D721Med (cell line): ENCODE data around the gene ADCY7.

Experiments
- DNase-seq: peaks from one replicate; pipeline ENCODE4 v3.0.0; 2011; ENCODE audit warnings: low spot score; ENCODE audit not compliant: insufficient read length
- FAIRE-seq: peaks from 2 replicates; lab custom pipeline; 2011; peaks lifted over from hg19 to GRCh38; lab: Jason Lieb, UNC
- TF ChIP-seq, protein P1 (sequence below): IDR thresholded peaks from 2 replicates; pipeline ENCODE4 v1.5.1; 2012; ENCODE audit warnings: mild to moderate bottlenecking, control low read depth; ENCODE audit not compliant: insufficient read depth; ENCODE audit errors: missing control alignments

Gene ADCY7

DNA sequence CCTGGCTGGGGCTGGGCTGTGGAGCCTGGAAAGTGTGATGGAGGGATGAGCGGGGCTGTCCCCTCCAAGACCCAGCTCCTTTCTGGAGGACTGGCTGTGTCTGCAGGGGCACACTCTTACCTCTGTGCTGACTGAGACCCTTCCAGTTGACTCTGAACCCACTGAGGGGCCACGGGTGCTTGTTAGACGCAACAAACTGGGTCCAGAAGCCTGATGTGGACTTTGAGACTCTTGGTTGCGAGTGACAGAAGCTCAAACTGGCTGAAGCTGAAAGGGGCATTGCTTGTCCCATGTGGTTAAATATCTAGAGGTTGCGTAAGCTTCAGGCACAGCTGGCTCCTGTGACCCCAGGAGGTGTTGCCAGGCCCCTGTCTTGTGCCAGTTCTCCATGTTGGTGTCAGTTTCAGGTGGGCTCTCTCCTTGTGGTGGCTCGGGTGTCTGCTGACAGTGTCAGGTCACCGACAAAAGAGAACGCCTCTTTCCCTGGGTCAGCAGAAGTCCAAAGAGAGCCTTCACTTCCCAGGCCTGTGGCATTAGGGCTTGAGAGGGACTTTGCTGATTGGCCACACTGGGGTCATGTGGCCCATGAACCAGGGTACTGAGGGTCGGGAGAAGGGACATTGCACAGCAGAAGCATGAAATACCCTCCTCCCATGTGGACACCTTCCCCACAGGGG lies 16.7 kb downstream of the ADCY7 start:
- TF ChIP-seq, protein P1, sequence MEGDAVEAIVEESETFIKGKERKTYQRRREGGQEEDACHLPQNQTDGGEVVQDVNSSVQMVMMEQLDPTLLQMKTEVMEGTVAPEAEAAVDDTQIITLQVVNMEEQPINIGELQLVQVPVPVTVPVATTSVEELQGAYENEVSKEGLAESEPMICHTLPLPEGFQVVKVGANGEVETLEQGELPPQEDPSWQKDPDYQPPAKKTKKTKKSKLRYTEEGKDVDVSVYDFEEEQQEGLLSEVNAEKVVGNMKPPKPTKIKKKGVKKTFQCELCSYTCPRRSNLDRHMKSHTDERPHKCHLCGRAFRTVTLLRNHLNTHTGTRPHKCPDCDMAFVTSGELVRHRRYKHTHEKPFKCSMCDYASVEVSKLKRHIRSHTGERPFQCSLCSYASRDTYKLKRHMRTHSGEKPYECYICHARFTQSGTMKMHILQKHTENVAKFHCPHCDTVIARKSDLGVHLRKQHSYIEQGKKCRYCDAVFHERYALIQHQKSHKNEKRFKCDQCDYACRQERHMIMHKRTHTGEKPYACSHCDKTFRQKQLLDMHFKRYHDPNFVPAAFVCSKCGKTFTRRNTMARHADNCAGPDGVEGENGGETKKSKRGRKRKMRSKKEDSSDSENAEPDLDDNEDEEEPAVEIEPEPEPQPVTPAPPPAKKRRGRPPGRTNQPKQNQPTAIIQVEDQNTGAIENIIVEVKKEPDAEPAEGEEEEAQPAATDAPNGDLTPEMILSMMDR: no peak
- FAIRE-seq (no peak), DNase-seq (no peak)

DNA sequence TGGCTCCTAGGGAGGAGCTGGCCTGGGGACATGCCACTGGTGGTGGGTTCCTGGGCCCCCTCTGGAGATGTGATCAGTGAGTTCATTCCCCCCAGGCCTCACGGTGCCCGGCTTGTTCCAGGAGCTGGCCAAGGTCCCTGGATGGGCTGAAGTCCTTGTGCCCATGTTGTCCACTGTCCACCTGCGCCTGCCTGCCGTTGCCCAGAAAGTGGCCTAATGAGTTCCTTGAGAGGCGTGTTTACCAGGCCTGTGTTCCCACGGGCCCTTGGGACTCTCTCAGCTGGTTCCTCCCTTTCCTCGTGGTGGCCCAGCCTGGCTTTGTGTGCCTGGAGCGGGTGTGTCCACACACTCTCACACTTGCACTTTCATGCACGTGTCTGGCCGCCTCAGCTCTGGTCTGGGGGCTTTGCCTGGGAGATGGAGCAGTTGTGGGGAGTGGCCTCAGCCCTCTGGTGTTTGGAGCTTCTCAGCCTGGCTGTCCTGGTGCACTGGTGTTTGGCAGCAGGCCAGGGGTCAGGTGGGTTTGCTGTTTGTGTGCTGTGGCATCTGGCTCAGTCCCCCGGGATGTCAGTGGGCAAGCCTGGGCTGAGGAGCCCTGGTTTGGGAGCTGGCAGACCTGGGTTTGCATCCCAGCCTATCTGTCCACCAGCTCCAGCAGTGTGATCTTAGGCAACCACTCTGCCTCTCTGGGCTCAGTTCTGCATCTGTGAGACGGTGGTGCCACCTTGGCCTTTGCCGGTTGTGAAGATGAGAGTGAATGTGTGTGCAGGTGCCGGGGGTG lies 18.0 kb downstream of the ADCY7 start:
- no peak for FAIRE-seq
- DNase-seq: no peak

DNA sequence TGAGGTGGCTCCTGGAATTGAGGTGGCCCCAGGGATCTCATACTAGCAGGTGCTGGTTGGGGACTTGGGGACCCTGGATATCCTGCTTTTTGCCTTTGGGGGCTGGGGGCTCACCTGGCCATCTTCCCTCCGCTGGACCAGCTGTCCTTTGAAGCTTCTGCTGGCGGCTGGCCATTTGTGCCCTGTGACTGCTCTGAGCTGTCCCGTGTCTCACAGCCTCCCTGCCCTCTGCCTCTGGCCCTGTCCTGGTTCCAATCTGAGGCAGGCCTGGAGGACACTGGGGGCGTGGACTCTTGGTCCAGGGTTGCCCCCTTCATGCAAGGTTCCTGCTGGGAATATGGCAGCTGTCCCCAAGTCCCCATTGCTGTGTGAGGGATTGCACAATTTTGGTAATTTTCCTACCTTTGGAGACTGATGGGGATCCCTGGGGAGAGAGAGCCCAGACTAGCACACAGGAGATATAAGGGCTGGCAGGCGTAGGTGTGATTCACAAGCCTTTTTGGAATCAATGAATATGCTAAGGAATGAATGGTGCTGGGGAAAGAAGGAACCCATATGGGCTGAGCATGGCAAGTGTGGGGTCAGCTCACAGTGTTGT lies 19.2 kb downstream of the ADCY7 start:
- FAIRE-seq (no peak), DNase-seq (no peak)
- TF ChIP-seq, protein P1: no peak

More for the DNA sequence above, 18.0 kb downstream of the ADCY7 start:
- TF ChIP-seq, protein P1: no peak

DNA sequence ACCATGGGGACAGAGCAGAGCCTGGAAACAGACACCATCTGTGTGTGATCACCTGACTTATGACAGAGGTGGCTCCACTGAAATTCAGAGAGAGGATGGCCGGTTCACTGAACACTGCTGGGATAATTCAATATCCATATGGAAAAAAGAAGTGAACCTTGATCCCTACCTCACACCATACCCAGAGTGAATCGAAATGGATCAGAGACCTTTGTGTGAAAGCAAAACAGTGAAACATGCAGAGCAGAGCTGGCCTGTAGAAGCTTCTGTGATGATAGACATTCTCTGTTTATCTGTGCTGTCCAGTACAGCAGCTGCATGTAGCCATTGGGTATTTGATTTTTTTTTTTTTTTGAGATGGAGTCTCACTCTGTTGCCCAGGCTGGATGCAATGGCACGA lies 20.3 kb downstream of the ADCY7 start:
- DNase-seq: no peak
- no peak for FAIRE-seq

DNA sequence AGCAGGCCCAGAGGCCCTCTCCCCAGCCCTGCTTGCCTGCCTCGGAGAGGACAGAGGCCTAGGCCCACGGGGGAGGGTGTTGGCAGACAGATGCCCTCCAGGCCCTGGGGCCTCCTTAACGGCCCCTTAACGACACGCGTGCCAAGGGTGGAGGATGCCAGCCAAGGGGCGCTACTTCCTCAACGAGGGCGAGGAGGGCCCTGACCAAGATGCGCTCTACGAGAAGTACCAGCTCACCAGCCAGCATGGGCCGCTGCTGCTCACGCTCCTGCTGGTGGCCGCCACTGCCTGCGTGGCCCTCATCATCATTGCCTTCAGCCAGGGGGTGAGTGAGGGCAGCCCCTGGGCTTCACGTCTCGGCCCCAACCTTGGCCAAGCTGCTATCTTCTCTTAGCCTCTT lies 21.7 kb downstream of the ADCY7 start:
- FAIRE-seq (no peak), DNase-seq (no peak)
- TF ChIP-seq, protein P1: no peak

More for the DNA sequence above, 20.3 kb downstream of the ADCY7 start:
- TF ChIP-seq, protein P1: no peak

DNA sequence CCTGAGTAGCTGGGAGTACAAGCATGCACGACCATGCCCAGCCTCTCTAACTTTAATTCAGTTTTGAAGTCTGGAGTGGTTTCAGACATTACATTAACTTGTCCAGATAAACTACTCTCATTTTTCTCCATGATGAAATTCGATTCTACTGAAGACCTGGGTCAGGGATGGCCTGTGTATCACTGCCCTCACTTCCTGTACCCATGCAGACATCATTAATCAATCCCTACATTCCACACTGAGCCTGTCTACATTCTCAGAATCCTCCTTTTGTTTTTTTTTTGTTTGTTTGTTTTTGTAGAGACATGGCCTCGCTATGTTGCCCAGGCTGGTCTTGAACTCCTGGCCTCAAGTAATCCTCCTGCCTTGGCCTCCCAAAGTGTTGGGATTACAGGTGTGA lies 22.6 kb downstream of the ADCY7 start:
- DNase-seq (no peak), FAIRE-seq (no peak)
- TF ChIP-seq, protein P1: no peak
